Osteoblast (primary cell): ENCODE data around the gene FBXO36. TPM values are rescaled to one million over a fixed set of nuclear protein-coding genes. Genes with fewer than 3 reads are reported as not detected.

Source experiments
- DNase-seq: peaks from one replicate; pipeline ENCODE4 v3.0.0; 2011; ENCODE audit warnings: low spot score, mixed read lengths; ENCODE audit not compliant: insufficient read length; ENCODE audit errors: missing footprints
- H2AFZ ChIP-seq: 2 replicates; pipeline ENCODE4 v1.6.0; 2011; ENCODE audit warnings: mild to moderate bottlenecking, low read length
- H3K27ac ChIP-seq: 2 replicates; pipeline ENCODE4 v1.5.1; 2011; ENCODE audit warnings: mild to moderate bottlenecking, low read depth, low read length, moderate library complexity
- H3K27me3 ChIP-seq: 2 replicates; pipeline ENCODE4 v1.6.0; 2012; ENCODE audit warnings: mild to moderate bottlenecking, control low read depth, inconsistent platforms, low read length, moderate library complexity; ENCODE audit not compliant: insufficient read depth
- H3K36me3 ChIP-seq: 2 replicates; pipeline ENCODE4 v1.5.1; 2011; ENCODE audit warnings: mild to moderate bottlenecking, low read length, control low read depth, moderate library complexity; ENCODE audit not compliant: insufficient read depth
- H3K4me1 ChIP-seq: 2 replicates; pipeline ENCODE4 v1.5.1; 2011; ENCODE audit warnings: mild to moderate bottlenecking, low read length, control low read depth, moderate library complexity; ENCODE audit not compliant: insufficient read depth
- H3K4me2 ChIP-seq: 2 replicates; pipeline ENCODE4 v1.6.0; 2011; ENCODE audit warnings: mild to moderate bottlenecking, low read length; ENCODE audit not compliant: insufficient read depth
- H3K4me3 ChIP-seq: fragments of 200-600 bp; sonication (generic); 3 replicates; pipeline ENCODE4 v1.5.1; 2012; ENCODE audit warnings: mild to moderate bottlenecking, low read length, inconsistent platforms; ENCODE audit not compliant: insufficient read depth
- H3K79me2 ChIP-seq: 2 replicates; pipeline ENCODE4 v1.6.0; 2012; ENCODE audit warnings: mild to moderate bottlenecking, low read length, control low read depth, inconsistent platforms; ENCODE audit not compliant: insufficient read depth
- H3K9me3 ChIP-seq: 2 replicates; pipeline ENCODE4 v1.5.1; 2011; ENCODE audit warnings: low read depth, low read length, control low read depth
- H4K20me1 ChIP-seq: 2 replicates; pipeline ENCODE4 v1.6.0; 2012; ENCODE audit warnings: mild to moderate bottlenecking, low read length, control low read depth; ENCODE audit not compliant: insufficient read depth
- total RNA-seq: library from RNA; depleted of rRNA; stranded (reverse); fragments of >200 nt; gene quantifications from 2 replicates; pipeline ENCODE4 v1.2.3, GENCODE V29; 2012
- TF ChIP-seq, protein P1 (sequence below): IDR thresholded peaks from 2 replicates; pipeline ENCODE4 v1.5.1; 2011; ENCODE audit warnings: mild to moderate bottlenecking, low read depth, low read length, moderate library complexity; ENCODE audit errors: extremely low read depth

The FBXO36 gene
- total RNA-seq, 1 donor = 6.9 TPM

DNA sequence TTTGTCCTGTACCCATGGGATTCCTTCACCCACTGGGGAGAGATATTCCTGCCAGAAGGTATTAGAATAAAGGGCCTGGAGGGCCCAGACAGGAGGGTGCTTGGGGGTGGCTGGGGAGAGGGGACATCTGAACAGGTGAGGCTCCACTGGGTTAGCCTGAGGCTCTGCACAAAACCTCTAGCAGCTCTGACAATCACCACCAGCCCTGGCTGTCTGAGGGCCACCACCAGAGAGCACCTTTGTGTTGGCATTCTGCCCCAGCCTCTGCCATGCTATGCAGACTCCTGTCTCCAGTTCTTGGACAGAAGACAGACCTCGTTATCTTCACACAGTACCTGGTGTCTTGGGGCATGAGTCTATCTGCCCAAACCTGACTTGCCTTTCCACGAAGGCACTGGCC is 121.2 kb downstream of the FBXO36 start:
- TF ChIP-seq, protein P1, sequence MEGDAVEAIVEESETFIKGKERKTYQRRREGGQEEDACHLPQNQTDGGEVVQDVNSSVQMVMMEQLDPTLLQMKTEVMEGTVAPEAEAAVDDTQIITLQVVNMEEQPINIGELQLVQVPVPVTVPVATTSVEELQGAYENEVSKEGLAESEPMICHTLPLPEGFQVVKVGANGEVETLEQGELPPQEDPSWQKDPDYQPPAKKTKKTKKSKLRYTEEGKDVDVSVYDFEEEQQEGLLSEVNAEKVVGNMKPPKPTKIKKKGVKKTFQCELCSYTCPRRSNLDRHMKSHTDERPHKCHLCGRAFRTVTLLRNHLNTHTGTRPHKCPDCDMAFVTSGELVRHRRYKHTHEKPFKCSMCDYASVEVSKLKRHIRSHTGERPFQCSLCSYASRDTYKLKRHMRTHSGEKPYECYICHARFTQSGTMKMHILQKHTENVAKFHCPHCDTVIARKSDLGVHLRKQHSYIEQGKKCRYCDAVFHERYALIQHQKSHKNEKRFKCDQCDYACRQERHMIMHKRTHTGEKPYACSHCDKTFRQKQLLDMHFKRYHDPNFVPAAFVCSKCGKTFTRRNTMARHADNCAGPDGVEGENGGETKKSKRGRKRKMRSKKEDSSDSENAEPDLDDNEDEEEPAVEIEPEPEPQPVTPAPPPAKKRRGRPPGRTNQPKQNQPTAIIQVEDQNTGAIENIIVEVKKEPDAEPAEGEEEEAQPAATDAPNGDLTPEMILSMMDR = no peak
- H3K27ac ChIP-seq = no peak overlapping the region
- no peaks in the 10 kb centered on the region for H4K20me1 ChIP-seq
- no peak for DNase-seq
- H2AFZ ChIP-seq = no peak overlapping the region
- no peaks in the 10 kb centered on the region for H3K9me3 ChIP-seq
- no peak overlapping the region for H3K4me3 ChIP-seq
- no peak overlapping the region for H3K4me2 ChIP-seq
- H3K27me3 ChIP-seq = no peaks in the 10 kb centered on the region
- no peaks in the 10 kb centered on the region for H3K4me1 ChIP-seq
- H3K79me2 ChIP-seq = no peaks in the 10 kb centered on the region
- H3K36me3 ChIP-seq = no peaks in the 10 kb centered on the region

DNA sequence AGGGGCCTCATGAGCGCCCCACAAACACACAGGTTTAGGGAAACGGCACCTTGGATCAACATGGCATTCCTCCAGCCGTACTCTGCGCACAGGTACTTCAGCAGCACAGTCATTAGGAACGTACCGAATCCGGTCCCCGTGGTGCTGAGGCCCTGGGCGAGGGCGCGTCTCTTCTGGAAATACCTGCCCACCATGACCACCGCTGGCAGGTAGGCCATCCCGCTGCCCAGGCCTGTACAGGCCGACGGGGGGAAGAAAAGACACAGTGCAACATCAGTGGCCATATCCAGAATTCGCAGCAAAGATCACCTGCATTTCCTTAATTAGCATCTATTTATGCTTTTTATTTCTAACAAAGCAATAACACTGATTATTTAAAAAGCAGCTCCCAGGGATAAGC is 124.2 kb downstream of the FBXO36 start:
- Histone ChIP-seq H3K27me3 (no peaks in the 10 kb centered on the region), H3K9me3 (no peaks in the 10 kb centered on the region), H2AFZ (no peak overlapping the region), H3K4me2 (no peak overlapping the region), H3K36me3 (no peaks in the 10 kb centered on the region), H3K4me1 (no peaks in the 10 kb centered on the region), H4K20me1 (no peaks in the 10 kb centered on the region), H3K27ac (no peak overlapping the region), H3K79me2 (no peaks in the 10 kb centered on the region), H3K4me3 (no peak overlapping the region)
- TF ChIP-seq, protein P1 = no peak
- DNase-seq = no peak

DNA sequence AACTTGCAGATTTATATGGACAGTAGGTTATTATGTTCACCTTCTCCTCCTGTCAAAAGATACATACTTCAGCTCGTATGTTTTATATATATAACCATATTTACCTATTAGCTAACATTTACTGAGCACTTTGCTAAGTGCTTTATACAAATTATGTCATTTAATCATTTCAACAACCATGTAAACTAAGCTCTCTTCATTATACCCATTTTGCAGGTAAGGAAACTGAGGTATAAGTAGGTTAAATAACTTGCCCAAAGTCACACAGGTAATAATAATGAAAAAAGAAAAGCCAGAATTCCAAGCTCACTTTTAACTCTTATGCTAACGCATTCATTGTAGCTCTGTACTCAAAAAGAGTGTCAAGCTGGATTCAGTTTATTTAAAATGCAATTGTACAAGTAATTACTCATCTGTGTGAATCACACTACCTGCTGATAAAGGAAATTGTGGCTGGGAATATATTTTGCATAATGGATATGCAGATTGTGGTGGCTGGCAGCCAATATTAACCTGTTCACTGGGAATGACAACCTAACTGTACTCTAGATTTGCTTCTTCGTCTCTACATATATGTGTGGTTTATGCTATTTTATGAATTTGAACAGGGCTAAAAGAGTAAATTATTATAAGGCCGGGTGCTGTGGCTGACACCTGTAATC is 125.8 kb downstream of the FBXO36 start:
- H3K27me3 ChIP-seq = no peaks in the 10 kb centered on the region
- H3K4me1 ChIP-seq = no peaks in the 10 kb centered on the region
- TF ChIP-seq, protein P1 = no peak
- no peak overlapping the region for H3K4me2 ChIP-seq
- H3K27ac ChIP-seq = no peak overlapping the region
- H4K20me1 ChIP-seq = no peaks in the 10 kb centered on the region
- no peaks in the 10 kb centered on the region for H3K9me3 ChIP-seq
- DNase-seq = no peak
- no peak overlapping the region for H3K4me3 ChIP-seq
- H2AFZ ChIP-seq = no peak overlapping the region
- H3K79me2 ChIP-seq = no peaks in the 10 kb centered on the region
- no peaks in the 10 kb centered on the region for H3K36me3 ChIP-seq

DNA sequence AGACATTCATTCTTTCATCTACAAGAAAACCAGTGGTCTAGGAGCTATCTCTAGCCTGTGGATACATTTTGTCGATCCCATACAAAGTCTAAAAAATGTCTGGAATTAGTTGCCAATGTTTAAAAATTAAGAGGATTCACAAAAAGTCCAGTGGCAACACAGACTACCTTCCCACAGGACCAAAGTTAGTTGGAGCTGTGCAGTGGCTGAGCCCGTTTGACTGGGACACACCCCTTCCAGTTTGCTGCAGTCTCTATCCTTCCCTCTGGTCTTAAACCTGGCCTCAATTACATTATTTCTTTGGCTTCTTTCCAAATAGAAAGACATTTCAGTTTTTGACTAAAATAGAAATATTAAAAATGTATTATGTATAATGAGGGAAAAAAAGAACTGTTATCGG is 127.8 kb downstream of the FBXO36 start:
- no peak for DNase-seq
- H3K4me2 ChIP-seq = no peak overlapping the region
- no peaks in the 10 kb centered on the region for H3K27me3 ChIP-seq
- H3K4me1 ChIP-seq = peaks cover 10% of the 10 kb centered on the region
- no peaks in the 10 kb centered on the region for H3K79me2 ChIP-seq
- no peak overlapping the region for H3K4me3 ChIP-seq
- no peak overlapping the region for H3K27ac ChIP-seq
- no peak overlapping the region for H2AFZ ChIP-seq
- no peaks in the 10 kb centered on the region for H3K9me3 ChIP-seq
- H3K36me3 ChIP-seq = no peaks in the 10 kb centered on the region
- TF ChIP-seq, protein P1 = no peak
- no peaks in the 10 kb centered on the region for H4K20me1 ChIP-seq
